Mucosa of descending colon (tissue), 3 donors: ENCODE measurements around the gene FSTL5. TPM values are rescaled to one million over a fixed set of nuclear protein-coding genes. Genes with fewer than 3 reads are reported as not detected.
"Not testable (repeated sequence)": the region's sequence is repeated elsewhere in the genome, so short reads cannot be mapped to it uniquely, and the experiment has no call there.

ENCODE experiments used
- ATAC-seq: fragments of 200-7000 bp; cut with Tn5 transposase; one replicate; pipeline ENCODE4 v1.9.1; 2020; ENCODE audit warnings: mild to moderate bottlenecking, moderate library complexity
- DNase-seq, 3 donors: peaks; one replicate each; pipeline ENCODE4 v3.0.0-alpha.2; 2020
- H3K36me3 ChIP-seq: fragments of 200-600 bp; one replicate; pipeline ENCODE4 v1.8.0; 2021; ENCODE audit warnings: low read depth, mild to moderate bottlenecking
- H3K4me1 ChIP-seq: fragments of 200-600 bp; one replicate; pipeline ENCODE4 v1.8.0; 2021; ENCODE audit warnings: low read depth, mild to moderate bottlenecking
- H3K4me3 ChIP-seq: fragments of 200-600 bp; one replicate; pipeline ENCODE4 v1.8.0; 2021; ENCODE audit warnings: mild to moderate bottlenecking
- H3K9me3 ChIP-seq: fragments of 200-600 bp; one replicate; pipeline ENCODE4 v1.8.0; 2021; ENCODE audit warnings: mild to moderate bottlenecking
- CTCF ChIP-seq: fragments of 200-600 bp; IDR thresholded peaks from one replicate; pipeline ENCODE4 v1.8.0; 2022; ENCODE audit warnings: antibody characterized with exemption, mild to moderate bottlenecking
- intact Hi-C, 2 donors: fragments of 100-400 bp; cut with DNase I in 1 of 2; cut with micrococcal nuclease in 1 of 2; formaldehyde crosslinking; loops; one replicate each; pipeline versions ENCODE4 v1.11.0 to v1.11.1; 2022; cut with DNase I, micrococcal nuclease
- long read RNA-seq, 2 donors: library from polyadenylated mRNA; unstranded; transcript quantifications; one replicate each; pipeline ENCODE4 v2.0.0, GENCODE V29; 2019 to 2021
- total RNA-seq, 3 donors: library from RNA; stranded (reverse); fragmentation: NEBNext Ultra II Directional in 2 of 3; extraction: Animal tissue kit (Norgen Biotek cat#: 25700) in 2 of 3; gene quantifications; one replicate each; pipeline versions ENCODE4 v1.2.1 to v1.2.4, GENCODE V29; 2021 to 2023
- donor health status: DM: no; HTN: no; CAD: no; lungs with moderate emphysema.
- donor health status: DM: no; HTN: no; CAD: no.
- donor health status: DM: no; HTN: yes; CAD: no.

The FSTL5 gene
- 1 to 10 TPM in 1 of 3 donors, not detected in 2; 1.8 TPM for total RNA-seq
- long read RNA-seq, donor 1, full-length matches to known transcripts, result 2 of 2 reads
- long read RNA-seq, donor 1, partial matches to known transcripts, result 0 of 2 reads
- long read RNA-seq, donor 1, other reads (novel, unspliced or antisense), result 0 of 2 reads
- long read RNA-seq, donor 2, result 0 reads

- no peak for TF ChIP-seq CTCF
- intact Hi-C loops, result no loop called here
- no peaks in the 10 kb centered on the region for H3K9me3 ChIP-seq
- no peak within 1 kb of the TSS for H3K4me3 ChIP-seq
- DNase-seq (peak; percentile 63 to 84 (median 70)), ATAC-seq (peak; percentile 92)
- no peaks in the 10 kb centered on the region for H3K36me3 ChIP-seq
- no peaks in the 10 kb centered on the region for H3K4me1 ChIP-seq
Observed at GRCh38 chr4:162163892-162164759, at the start of gene FSTL5. TSS of gene FSTL5 (minus strand) at chr4:162164000. CDS start at chr4:162111396, 52,604 bp downstream.

- no peaks in the 10 kb centered on the region for H3K9me3 ChIP-seq
Observed at GRCh38 chr4:162209706-162210105, 45.9 kb upstream of the FSTL5 start.

GRCh38 chr4:162203478-162203877, 39.7 kb upstream of the FSTL5 start:
- intact Hi-C loops, H3K4me3 ChIP-seq, ATAC-seq, H3K36me3 ChIP-seq, H3K4me1 ChIP-seq, H3K9me3 ChIP-seq: not testable (repeated sequence)
- DNase-seq, result peak in 1 of 3 donors; percentile 40

More at GRCh38 chr4:162209706-162210105, 45.9 kb upstream of the FSTL5 start:
- Histone ChIP-seq H3K36me3 (no peaks in the 10 kb centered on the region), H3K4me3 (no peak overlapping the region), H3K4me1 (no peaks in the 10 kb centered on the region)
- no peak for TF ChIP-seq CTCF
- DNase-seq (no peak), ATAC-seq (no peak)
- intact Hi-C loops, result no loop called here

GRCh38 chr4:162201673-162202072, 37.9 kb upstream of the FSTL5 start:
- DNase-seq (no peak), ATAC-seq (no peak)
- H3K9me3 ChIP-seq, result no peaks in the 10 kb centered on the region
- H3K4me1 ChIP-seq, result no peaks in the 10 kb centered on the region
- intact Hi-C loops, result no loop called here
- TF ChIP-seq CTCF, result no peak
- no peaks in the 10 kb centered on the region for H3K36me3 ChIP-seq
- H3K4me3 ChIP-seq, result no peak overlapping the region

- no peaks in the 10 kb centered on the region for H3K4me1 ChIP-seq
- no peaks in the 10 kb centered on the region for H3K9me3 ChIP-seq
- no peak overlapping the region for H3K4me3 ChIP-seq
- ATAC-seq (no peak), DNase-seq (no peak)
- intact Hi-C loops, result no loop called here
- TF ChIP-seq CTCF, result no peak
- H3K36me3 ChIP-seq, result no peaks in the 10 kb centered on the region
Observed at GRCh38 chr4:162170509-162170908, 6.7 kb upstream of the FSTL5 start.

- intact Hi-C loops, result no loop called here
- H3K36me3 ChIP-seq, result no peaks in the 10 kb centered on the region
- no peak for TF ChIP-seq CTCF
- H3K9me3 ChIP-seq, result no peaks in the 10 kb centered on the region
- H3K4me3 ChIP-seq, result no peak overlapping the region
- H3K4me1 ChIP-seq, result no peaks in the 10 kb centered on the region
- no peak for ATAC-seq
- no peak for DNase-seq
Observed at GRCh38 chr4:162164906-162165510, 1.2 kb upstream of the FSTL5 start.
